K562 (cell line): Measurements from ENCODE around the gene PSME4. TPM values are rescaled to one million over a fixed set of nuclear protein-coding genes. Genes with fewer than 3 reads are reported as not detected.

Source experiments
- ATF7 ChIP-seq: fragments of 450-650 bp; IDR thresholded peaks from 2 replicates; pipeline ENCODE4 v1.7.1; 2014; ENCODE audit warnings: mild to moderate bottlenecking, moderate library complexity
- EP400 ChIP-seq: fragments of 450-650 bp; IDR thresholded peaks from 2 replicates; pipeline ENCODE4 v1.6.1; 2017; ENCODE audit warnings: antibody characterized with exemption, mild to moderate bottlenecking, moderate library complexity
- KDM1A ChIP-seq, 2 experiments: fragments of 450-650 bp; IDR thresholded peaks; 2 replicates each; pipeline ENCODE4 v1.6.1; 2016; ENCODE audit warnings: mild to moderate bottlenecking in 2 of 2
- MAFF ChIP-seq: IDR thresholded peaks from 2 replicates; pipeline ENCODE4 v1.6.1; 2012; ENCODE audit warnings: low read length, improper control_type of control experiment
- MAFK ChIP-seq: IDR thresholded peaks from 2 replicates; pipeline ENCODE4 v1.6.1; 2011; ENCODE audit warnings: low read length, improper control_type of control experiment
- MXI1 ChIP-seq: IDR thresholded peaks from 2 replicates; pipeline ENCODE4 v1.6.1; 2011; ENCODE audit warnings: low read depth, mild to moderate bottlenecking, improper control_type of control experiment, low read length
- MYC ChIP-seq, 2 experiments: fragments of 250-450 bp in 1 of 2; sonication (Bioruptor Pico) in 1 of 2; IDR thresholded peaks; 2 replicates each; pipeline versions ENCODE4 v1.5.1 to v1.6.1; 2012 to 2021; ENCODE audit warnings: low read depth in 2 of 2, borderline replicate concordance in 1 of 2, improper control_type of control experiment in 1 of 2, low read length in 1 of 2, mild to moderate bottlenecking in 1 of 2, moderate library complexity in 1 of 2
- PHF20 ChIP-seq: fragments of 450-650 bp; IDR thresholded peaks from 2 replicates; pipeline ENCODE4 v1.6.1; 2018; ENCODE audit not compliant: partially characterized antibody
- RBM39 ChIP-seq: fragments of 200-400 bp; formaldehyde crosslinking; optimal IDR thresholded peaks from 2 replicates; pipeline ENCODE3; 2018; ENCODE audit warnings: low read depth, low read length
- SMAD4 ChIP-seq: fragments of 250-450 bp; sonication (Bioruptor Pico); conservative IDR thresholded peaks from 2 replicates; pipeline ENCODE4 v1.8.0; 2021; ENCODE audit warnings: inconsistent platforms, mild to moderate bottlenecking, moderate library complexity
- SMARCA4 ChIP-seq: fragments of 450-650 bp; IDR thresholded peaks from 2 replicates; pipeline ENCODE4 v1.6.1; 2016
- SMARCB1 ChIP-seq: IDR thresholded peaks from 2 replicates; pipeline ENCODE4 v1.6.1; 2011; ENCODE audit warnings: improper control_type of control experiment, low read depth; ENCODE audit not compliant: insufficient read length
- ZNF445 ChIP-seq: fragments of 250-450 bp; sonication (Bioruptor Pico); IDR thresholded peaks from 2 replicates; pipeline ENCODE4 v1.4.0; 2020; ENCODE audit warnings: low read depth, mild to moderate bottlenecking, moderate library complexity
- ZNF518B ChIP-seq: fragments of 250-450 bp; sonication (Bioruptor Pico); IDR thresholded peaks from 2 replicates; pipeline ENCODE4 v1.5.0; 2021; ENCODE audit warnings: mild to moderate bottlenecking, moderate library complexity
- polyA plus RNA-seq, 8 experiments: library from polyadenylated mRNA; depleted of rRNA in 4 of 8; stranded (reverse) in 5 of 8; unstranded in 3 of 8; fragments of >200 nt; fragmentation: Nextera tagmentation in 2 of 8; fragmentation: Illumina TruSeq in 1 of 8; extraction: Ambion mirVana in 2 of 8; extraction: Trizol in 1 of 8; gene quantifications; 2 replicates each; pipeline versions ENCODE4 v1.2.1 to v1.2.3, GENCODE V29; 2011 to 2014; ENCODE audit warnings: inconsistent platforms in 1 of 8, missing spikeins in 1 of 8
- total RNA-seq, 7 experiments: library from RNA; depleted of rRNA in 6 of 7; stranded (reverse); fragments of >200 nt in 6 of 7; fragmentation: Illumina TruSeq in 2 of 7; extraction: Trizol in 2 of 7; gene quantifications; 2 replicates each; pipeline versions ENCODE4 v1.2.1 to v1.2.3, GENCODE V29; 2011 to 2021; ENCODE audit warnings: low replicate concordance in 1 of 7
- TF ChIP-seq, protein P1 (sequence below): sonication (generic); formaldehyde crosslinking; IDR thresholded peaks from 2 replicates; pipeline ENCODE4 v1.8.1; 2023; ENCODE audit warnings: mild to moderate bottlenecking, missing genetic modification reagents
- TF ChIP-seq, protein P2 (sequence below): IDR thresholded peaks from 2 replicates; pipeline ENCODE4 v1.6.1; 2012; ENCODE audit warnings: low read depth, low read length, improper control_type of control experiment, borderline replicate concordance

PSME4 gene
- total and polyA plus RNA-seq, 9 of the 15 experiments (the other 6 are each of a cell fraction or from before 2014, with no cell fraction given), result 24.3 to 77.8 (median 40.5) TPM

DNA sequence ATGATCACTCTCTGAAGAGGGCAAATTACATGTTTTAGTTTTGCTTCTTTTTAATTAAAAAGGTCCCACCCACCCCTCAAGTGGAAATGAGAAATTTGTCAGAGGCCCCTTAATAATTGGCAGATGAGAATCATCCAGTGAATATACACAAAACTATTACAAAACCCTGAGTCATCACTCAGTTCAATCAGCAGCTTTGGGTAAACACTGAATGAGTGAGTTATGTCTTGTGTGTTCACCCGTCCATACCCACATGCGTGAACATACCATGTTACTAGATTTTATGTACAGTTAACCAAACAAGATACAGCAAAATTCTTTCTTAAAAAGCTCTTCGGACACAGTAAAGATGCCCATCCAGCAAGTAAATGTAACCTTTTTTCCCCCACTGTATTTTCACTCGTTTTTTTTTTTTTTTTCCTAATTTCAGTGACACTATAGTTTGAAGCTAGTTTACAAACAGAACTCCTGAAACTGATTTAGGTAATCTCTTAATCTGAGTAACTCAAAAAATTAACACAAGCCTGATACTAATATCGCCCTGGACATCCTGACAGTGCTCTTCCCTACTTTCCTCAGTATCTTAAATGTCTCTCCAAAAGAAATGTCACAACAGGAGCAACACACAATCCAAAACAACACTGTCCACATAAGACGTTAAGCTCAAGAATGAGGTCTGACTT, 1.4 kb downstream of the PSME4 start (continued):
- TF ChIP-seq MYC (IDR thresholded peaks at IDR 0.05; ENCODE audit: low read depth, low read length) (peak; percentile 38; the same call in 1 of the 2 replicates), MYC (CRISPR knock-in tag; IDR thresholded peaks at IDR 0.05; ENCODE audit: borderline replicate concordance, low read depth) (no peak), ATF7 (peak; percentile 59; the same call in 1 of the 2 replicates), PHF20 (peak; percentile 39), KDM1A (IDR thresholded peaks at IDR 0.05) (peak; percentile 35; a peak in 2 of 4 replicates), SMARCB1 (peak; percentile 67), ZNF445 (CRISPR knock-in tag) (no peak), ZNF518B (CRISPR knock-in tag) (no peak), RBM39 (no peak), EP400 (peak; percentile 45), MAFK (peak; percentile 93), MXI1 (0 out of 2 replicates have a peak, but pooled peaks have one; percentile 39), MAFF (peak; percentile 93), SMAD4 (CRISPR knock-in tag) (no peak), SMARCA4 (peak; percentile 76)
- TF ChIP-seq, protein P1, sequence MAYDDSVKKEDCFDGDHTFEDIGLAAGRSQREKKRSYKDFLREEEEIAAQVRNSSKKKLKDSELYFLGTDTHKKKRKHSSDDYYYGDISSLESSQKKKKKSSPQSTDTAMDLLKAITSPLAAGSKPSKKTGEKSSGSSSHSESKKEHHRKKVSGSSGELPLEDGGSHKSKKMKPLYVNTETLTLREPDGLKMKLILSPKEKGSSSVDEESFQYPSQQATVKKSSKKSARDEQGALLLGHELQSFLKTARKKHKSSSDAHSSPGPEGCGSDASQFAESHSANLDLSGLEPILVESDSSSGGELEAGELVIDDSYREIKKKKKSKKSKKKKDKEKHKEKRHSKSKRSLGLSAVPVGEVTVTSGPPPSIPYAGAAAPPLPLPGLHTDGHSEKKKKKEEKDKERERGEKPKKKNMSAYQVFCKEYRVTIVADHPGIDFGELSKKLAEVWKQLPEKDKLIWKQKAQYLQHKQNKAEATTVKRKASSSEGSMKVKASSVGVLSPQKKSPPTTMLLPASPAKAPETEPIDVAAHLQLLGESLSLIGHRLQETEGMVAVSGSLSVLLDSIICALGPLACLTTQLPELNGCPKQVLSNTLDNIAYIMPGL (CRISPR knock-in tag), result no peak
- TF ChIP-seq, protein P2, sequence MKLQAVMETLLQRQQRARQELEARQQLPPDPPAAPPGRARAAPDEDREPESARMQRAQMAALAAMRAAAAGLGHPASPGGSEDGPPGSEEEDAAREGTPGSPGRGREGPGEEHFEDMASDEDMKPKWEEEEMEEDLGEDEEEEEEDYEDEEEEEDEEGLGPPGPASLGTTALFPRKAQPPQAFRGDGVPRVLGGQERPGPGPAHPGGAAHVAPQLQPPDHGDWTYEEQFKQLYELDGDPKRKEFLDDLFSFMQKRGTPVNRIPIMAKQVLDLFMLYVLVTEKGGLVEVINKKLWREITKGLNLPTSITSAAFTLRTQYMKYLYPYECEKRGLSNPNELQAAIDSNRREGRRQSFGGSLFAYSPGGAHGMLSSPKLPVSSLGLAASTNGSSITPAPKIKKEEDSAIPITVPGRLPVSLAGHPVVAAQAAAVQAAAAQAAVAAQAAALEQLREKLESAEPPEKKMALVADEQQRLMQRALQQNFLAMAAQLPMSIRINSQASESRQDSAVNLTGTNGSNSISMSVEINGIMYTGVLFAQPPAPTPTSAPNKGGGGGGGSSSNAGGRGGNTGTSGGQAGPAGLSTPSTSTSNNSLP, result peak; percentile 73; the same call in 1 of the 2 replicates
